OCI-LY3 (cell line): ENCODE results near the gene CD40.

Experiments used
- H2AFZ ChIP-seq: fragments of 200-600, 300-600 bp; shearing (Covaris generic); 2 replicates; pipeline ENCODE4 v1.6.0; 2014; ENCODE audit warnings: antibody characterized with exemption, low read depth, low read length
- H3K27ac ChIP-seq: fragments of 200-600, 300-600 bp; sonication (generic); 2 replicates; pipeline ENCODE4 v1.5.1; 2014; ENCODE audit warnings: mild to moderate bottlenecking, low read length, moderate library complexity, mixed read lengths
- H3K27me3 ChIP-seq: fragments of 200-600, 300-600 bp; sonication (generic); 2 replicates; pipeline ENCODE4 v1.6.1; 2014; ENCODE audit warnings: low read depth, low read length, mixed read lengths
- H3K36me3 ChIP-seq: fragments of 200-600, 300-600 bp; sonication (generic); replicated peaks from 2 replicates; pipeline ENCODE3; 2014; ENCODE audit warnings: low read depth, low read length, mixed read lengths
- H3K4me1 ChIP-seq: fragments of 300-600, 200-600 bp; sonication (generic); 2 replicates; pipeline ENCODE4 v1.6.1; 2014; ENCODE audit warnings: low read length, mixed read lengths
- H3K4me2 ChIP-seq: fragments of 200-600, 300-600 bp; sonication (generic); 2 replicates; pipeline ENCODE4 v1.6.1; 2014; ENCODE audit warnings: low read length, mixed read lengths
- H3K4me3 ChIP-seq: fragments of 300-600, 200-600 bp; sonication (generic); 2 replicates; pipeline ENCODE4 v1.5.1; 2014; ENCODE audit warnings: antibody characterized with exemption, mild to moderate bottlenecking, low read length, moderate library complexity
- H3K79me2 ChIP-seq: fragments of 300-600, 200-600 bp; shearing (Covaris generic); 2 replicates; pipeline ENCODE4 v1.6.1; 2014; ENCODE audit warnings: mild to moderate bottlenecking, low read length, mixed read lengths
- H3K9ac ChIP-seq: fragments of 300-600, 200-600 bp; shearing (Covaris generic); 2 replicates; pipeline ENCODE4 v1.6.0; 2014; ENCODE audit warnings: mild to moderate bottlenecking, low read length, moderate library complexity
- H3K9me3 ChIP-seq: fragments of 200-600, 300-600 bp; shearing (Covaris generic); 2 replicates; pipeline ENCODE4 v1.6.1; 2014; ENCODE audit warnings: low read length, mixed read lengths; ENCODE audit not compliant: insufficient read depth
- H4K20me1 ChIP-seq: fragments of 200-600, 300-600 bp; sonication (generic); 2 replicates; pipeline ENCODE4 v1.6.1; 2016; ENCODE audit warnings: low read length, mixed read lengths; ENCODE audit not compliant: insufficient read depth
- EZH2phosphoT487 ChIP-seq: fragments of 200-600 bp; shearing (Covaris generic); IDR thresholded peaks from 2 replicates; pipeline ENCODE4 v1.6.1; 2018; ENCODE audit warnings: antibody characterized with exemption, mixed run types, low read depth
- TF ChIP-seq, protein P1 (sequence below): fragments of 200-600, 300-600 bp; sonication (generic); IDR thresholded peaks from 2 replicates; pipeline ENCODE4 v1.5.1; 2014; ENCODE audit warnings: antibody characterized with exemption, low read length, low read depth

The CD40 gene

DNA sequence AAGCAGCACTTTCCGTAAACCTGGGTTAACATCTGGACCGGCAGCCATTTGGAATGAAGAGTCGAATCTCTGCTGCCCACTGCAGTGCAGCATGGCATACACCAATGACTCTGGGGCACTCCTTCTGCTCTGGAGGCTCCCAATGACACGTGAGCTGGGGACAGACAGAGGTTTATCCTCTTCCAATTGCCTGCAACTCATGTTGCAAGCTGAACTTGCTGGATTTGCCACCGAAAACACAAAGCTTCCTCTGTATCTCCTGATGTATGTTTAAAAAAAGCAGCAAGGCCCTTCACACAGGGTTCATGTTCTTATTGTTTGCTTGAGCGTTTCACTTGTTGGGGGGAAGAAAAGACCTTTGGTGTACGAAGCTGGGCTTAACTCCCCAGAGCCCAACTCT is 39.2 kb upstream of the CD40 start:
- Histone ChIP-seq H3K27me3 (no peaks in the 10 kb centered on the region), H3K27ac (no peak overlapping the region), H3K79me2 (peaks cover 89% of the 10 kb centered on the region), H3K4me1 (no peaks in the 10 kb centered on the region; the same call in 1 of the 2 replicates), H4K20me1 (peaks cover 89% of the 10 kb centered on the region), H3K9me3 (no peaks in the 10 kb centered on the region), H3K4me2 (no peak overlapping the region), H3K9ac (no peak overlapping the region), H3K4me3 (no peak overlapping the region), H2AFZ (no peak overlapping the region), H3K36me3 (peaks cover 49% of the 10 kb centered on the region)
- TF ChIP-seq, protein P1, sequence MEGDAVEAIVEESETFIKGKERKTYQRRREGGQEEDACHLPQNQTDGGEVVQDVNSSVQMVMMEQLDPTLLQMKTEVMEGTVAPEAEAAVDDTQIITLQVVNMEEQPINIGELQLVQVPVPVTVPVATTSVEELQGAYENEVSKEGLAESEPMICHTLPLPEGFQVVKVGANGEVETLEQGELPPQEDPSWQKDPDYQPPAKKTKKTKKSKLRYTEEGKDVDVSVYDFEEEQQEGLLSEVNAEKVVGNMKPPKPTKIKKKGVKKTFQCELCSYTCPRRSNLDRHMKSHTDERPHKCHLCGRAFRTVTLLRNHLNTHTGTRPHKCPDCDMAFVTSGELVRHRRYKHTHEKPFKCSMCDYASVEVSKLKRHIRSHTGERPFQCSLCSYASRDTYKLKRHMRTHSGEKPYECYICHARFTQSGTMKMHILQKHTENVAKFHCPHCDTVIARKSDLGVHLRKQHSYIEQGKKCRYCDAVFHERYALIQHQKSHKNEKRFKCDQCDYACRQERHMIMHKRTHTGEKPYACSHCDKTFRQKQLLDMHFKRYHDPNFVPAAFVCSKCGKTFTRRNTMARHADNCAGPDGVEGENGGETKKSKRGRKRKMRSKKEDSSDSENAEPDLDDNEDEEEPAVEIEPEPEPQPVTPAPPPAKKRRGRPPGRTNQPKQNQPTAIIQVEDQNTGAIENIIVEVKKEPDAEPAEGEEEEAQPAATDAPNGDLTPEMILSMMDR = no peak
- no peak for TF ChIP-seq EZH2phosphoT487

DNA sequence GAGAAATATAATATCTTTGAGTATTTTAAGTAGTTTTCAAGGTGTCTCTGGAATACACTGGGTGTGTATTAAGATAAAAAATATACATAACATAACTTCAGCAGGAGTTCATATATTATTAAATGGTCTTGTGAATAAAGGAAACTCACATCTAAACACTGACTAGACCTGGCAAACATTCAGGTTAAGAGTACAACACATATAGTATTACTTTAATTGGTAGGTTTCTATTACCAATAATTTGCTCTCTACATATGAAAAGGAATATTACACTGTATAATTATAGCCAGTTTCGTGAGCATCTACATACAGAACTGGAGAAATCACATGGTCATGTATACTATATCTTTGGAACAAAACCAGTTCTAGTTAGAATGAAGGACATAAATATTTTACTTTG is 37.0 kb upstream of the CD40 start:
- H3K9me3 ChIP-seq = no peaks in the 10 kb centered on the region
- H4K20me1 ChIP-seq = peaks cover 96% of the 10 kb centered on the region
- H3K79me2 ChIP-seq = peaks cover 97% of the 10 kb centered on the region
- no peaks in the 10 kb centered on the region for H3K27me3 ChIP-seq
- TF ChIP-seq, protein P1 = no peak
- TF ChIP-seq EZH2phosphoT487 = no peak
- H3K9ac ChIP-seq = no peak overlapping the region
- H3K27ac ChIP-seq = no peak overlapping the region
- H3K4me1 ChIP-seq = peaks cover 3% of the 10 kb centered on the region
- peaks cover 28% of the 10 kb centered on the region for H3K36me3 ChIP-seq
- H3K4me2 ChIP-seq = no peak overlapping the region
- H3K4me3 ChIP-seq = no peak overlapping the region
- no peak overlapping the region for H2AFZ ChIP-seq

DNA sequence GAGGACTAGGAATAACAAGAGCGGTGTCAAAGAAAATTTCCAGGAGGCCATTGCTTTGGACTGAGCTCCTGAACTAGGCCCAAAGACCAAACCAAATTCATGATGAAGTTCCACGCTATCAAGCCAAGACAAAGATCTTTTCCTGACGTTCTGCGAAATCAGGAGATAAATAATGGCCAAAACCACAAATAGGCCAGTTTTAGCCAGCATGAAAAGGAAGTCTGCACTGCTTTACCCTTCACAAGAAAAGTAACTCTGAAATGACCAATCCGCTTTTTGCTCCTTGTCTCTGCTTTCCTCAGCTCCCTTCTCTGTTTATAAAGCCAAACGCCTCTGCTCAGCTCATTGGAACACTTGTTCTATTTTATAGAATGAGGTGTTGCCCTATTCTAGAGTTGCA is 35.0 kb upstream of the CD40 start:
- TF ChIP-seq, protein P1 = no peak
- no peaks in the 10 kb centered on the region for H3K27me3 ChIP-seq
- H2AFZ ChIP-seq = no peak overlapping the region
- H3K79me2 ChIP-seq = peaks cover 100% of the 10 kb centered on the region
- no peak overlapping the region for H3K4me3 ChIP-seq
- no peaks in the 10 kb centered on the region for H3K9me3 ChIP-seq
- no peak overlapping the region for H3K27ac ChIP-seq
- no peak overlapping the region for H3K9ac ChIP-seq
- no peak overlapping the region for H3K4me2 ChIP-seq
- peaks cover 99% of the 10 kb centered on the region for H4K20me1 ChIP-seq
- H3K4me1 ChIP-seq = peaks cover 23% of the 10 kb centered on the region
- H3K36me3 ChIP-seq = peaks cover 16% of the 10 kb centered on the region

DNA sequence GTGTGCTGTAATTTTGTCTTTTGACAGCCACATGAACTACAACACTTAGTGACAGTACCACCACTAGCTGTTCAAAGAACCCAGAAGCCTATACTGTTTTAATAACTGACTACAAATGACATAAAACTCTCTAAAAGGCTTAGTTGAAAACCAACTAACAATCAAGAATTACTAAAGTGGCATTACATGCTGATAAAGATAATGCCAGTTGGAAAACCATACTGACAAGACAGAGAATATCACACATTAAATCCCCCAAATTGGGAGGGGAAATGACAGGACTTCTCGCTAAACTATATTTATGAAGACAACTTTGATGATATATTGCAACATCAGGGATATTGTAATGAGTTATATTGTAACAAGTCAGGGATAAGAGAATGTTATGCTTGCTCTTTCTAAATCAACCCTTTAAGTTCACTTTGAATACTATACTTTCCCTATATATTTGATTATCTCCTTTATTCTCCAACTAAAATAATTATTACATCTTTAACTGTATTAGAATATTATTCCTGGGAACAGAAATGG is 34.5 kb upstream of the CD40 start:
- H3K27ac ChIP-seq = no peak overlapping the region
- H3K9me3 ChIP-seq = no peaks in the 10 kb centered on the region
- no peak overlapping the region for H2AFZ ChIP-seq
- TF ChIP-seq EZH2phosphoT487 = no peak
- TF ChIP-seq, protein P1 = no peak
- H3K4me1 ChIP-seq = peaks cover 28% of the 10 kb centered on the region
- peaks cover 100% of the 10 kb centered on the region for H3K79me2 ChIP-seq
- H3K4me2 ChIP-seq = no peak overlapping the region
- H4K20me1 ChIP-seq = peaks cover 99% of the 10 kb centered on the region
- no peak overlapping the region for H3K4me3 ChIP-seq
- no peaks in the 10 kb centered on the region for H3K27me3 ChIP-seq
- peaks cover 11% of the 10 kb centered on the region for H3K36me3 ChIP-seq
- no peak overlapping the region for H3K9ac ChIP-seq
